Neural cell (in vitro differentiated cells): ENCODE data around the gene PLPPR4.

ENCODE experiments used
- CTCF ChIP-seq: fragments of 450-650 bp; IDR thresholded peaks from 2 replicates; pipeline ENCODE4 v1.5.1; 2014; ENCODE audit warnings: antibody characterized with exemption, mild to moderate bottlenecking, moderate library complexity; ENCODE audit not compliant: poor library complexity, severe bottlenecking
- EP300 ChIP-seq: fragments of 450-650 bp; conservative IDR thresholded peaks from 2 replicates; pipeline ENCODE4 v1.6.1; 2014; ENCODE audit warnings: antibody characterized with exemption, mild to moderate bottlenecking, moderate library complexity; ENCODE audit not compliant: poor library complexity, severe bottlenecking
- EZH2 ChIP-seq: fragments of 200-600, 300-800 bp; shearing (Covaris generic), sonication (generic); IDR thresholded peaks from 2 replicates; pipeline ENCODE4 v1.6.1; 2014; ENCODE audit warnings: antibody characterized with exemption, low read length, borderline replicate concordance, mild to moderate bottlenecking; ENCODE audit not compliant: insufficient read depth, poor library complexity, severe bottlenecking
- MXI1 ChIP-seq: fragments of 450-650 bp; conservative IDR thresholded peaks from 2 replicates; pipeline ENCODE4 v1.6.1; 2014; ENCODE audit warnings: antibody characterized with exemption, mild to moderate bottlenecking; ENCODE audit not compliant: poor library complexity, severe bottlenecking
- POLR2AphosphoS5 ChIP-seq: IDR thresholded peaks from 2 replicates; pipeline ENCODE4 v1.6.1; 2012
- RAD21 ChIP-seq: fragments of 450-650 bp; conservative IDR thresholded peaks from 2 replicates; pipeline ENCODE4 v1.6.1; 2014; ENCODE audit warnings: antibody characterized with exemption, mild to moderate bottlenecking, moderate library complexity
- SMC3 ChIP-seq: fragments of 450-650 bp; conservative IDR thresholded peaks from 2 replicates; pipeline ENCODE4 v1.6.1; 2014; ENCODE audit warnings: antibody characterized with exemption, mild to moderate bottlenecking, moderate library complexity; ENCODE audit not compliant: poor library complexity
- TAF1 ChIP-seq: IDR thresholded peaks from 2 replicates; pipeline ENCODE4 v1.6.1; 2012; ENCODE audit warnings: low read depth
- TF ChIP-seq, protein P1 (sequence below): IDR thresholded peaks from 2 replicates; pipeline ENCODE4 v1.6.1; 2012; ENCODE audit warnings: borderline replicate concordance

- TF ChIP-seq CTCF (no peak), TAF1 (no peak), EP300 (no peak), EZH2 (no peak), POLR2AphosphoS5 (no peak), RAD21 (no peak), SMC3 (no peak), MXI1 (no peak)
- TF ChIP-seq, protein P1, sequence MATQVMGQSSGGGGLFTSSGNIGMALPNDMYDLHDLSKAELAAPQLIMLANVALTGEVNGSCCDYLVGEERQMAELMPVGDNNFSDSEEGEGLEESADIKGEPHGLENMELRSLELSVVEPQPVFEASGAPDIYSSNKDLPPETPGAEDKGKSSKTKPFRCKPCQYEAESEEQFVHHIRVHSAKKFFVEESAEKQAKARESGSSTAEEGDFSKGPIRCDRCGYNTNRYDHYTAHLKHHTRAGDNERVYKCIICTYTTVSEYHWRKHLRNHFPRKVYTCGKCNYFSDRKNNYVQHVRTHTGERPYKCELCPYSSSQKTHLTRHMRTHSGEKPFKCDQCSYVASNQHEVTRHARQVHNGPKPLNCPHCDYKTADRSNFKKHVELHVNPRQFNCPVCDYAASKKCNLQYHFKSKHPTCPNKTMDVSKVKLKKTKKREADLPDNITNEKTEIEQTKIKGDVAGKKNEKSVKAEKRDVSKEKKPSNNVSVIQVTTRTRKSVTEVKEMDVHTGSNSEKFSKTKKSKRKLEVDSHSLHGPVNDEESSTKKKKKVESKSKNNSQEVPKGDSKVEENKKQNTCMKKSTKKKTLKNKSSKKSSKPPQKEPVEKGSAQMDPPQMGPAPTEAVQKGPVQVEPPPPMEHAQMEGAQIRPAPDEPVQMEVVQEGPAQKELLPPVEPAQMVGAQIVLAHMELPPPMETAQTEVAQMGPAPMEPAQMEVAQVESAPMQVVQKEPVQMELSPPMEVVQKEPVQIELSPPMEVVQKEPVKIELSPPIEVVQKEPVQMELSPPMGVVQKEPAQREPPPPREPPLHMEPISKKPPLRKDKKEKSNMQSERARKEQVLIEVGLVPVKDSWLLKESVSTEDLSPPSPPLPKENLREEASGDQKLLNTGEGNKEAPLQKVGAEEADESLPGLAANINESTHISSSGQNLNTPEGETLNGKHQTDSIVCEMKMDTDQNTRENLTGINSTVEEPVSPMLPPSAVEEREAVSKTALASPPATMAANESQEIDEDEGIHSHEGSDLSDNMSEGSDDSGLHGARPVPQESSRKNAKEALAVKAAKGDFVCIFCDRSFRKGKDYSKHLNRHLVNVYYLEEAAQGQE, result no peak
These were observed 7.0 kb downstream of the PLPPR4 start for GRCh38 chr1:99271249-99271648.
